ENCODE results near the gene RBM18. TPM values are rescaled to one million over a fixed set of nuclear protein-coding genes. Genes with fewer than 3 reads are reported as not detected.

RBM18 gene
- polyA plus RNA-seq, 4 donors = 32.4 to 40.3 (median 35.9) TPM

GRCh38 chr9:122261469-122261881 is 3.2 kb downstream of the RBM18 start:
- DNase-seq (ENCODE audit: low read depth in 4 of 4, low spot score in 2 of 4) = no peak

DNA sequence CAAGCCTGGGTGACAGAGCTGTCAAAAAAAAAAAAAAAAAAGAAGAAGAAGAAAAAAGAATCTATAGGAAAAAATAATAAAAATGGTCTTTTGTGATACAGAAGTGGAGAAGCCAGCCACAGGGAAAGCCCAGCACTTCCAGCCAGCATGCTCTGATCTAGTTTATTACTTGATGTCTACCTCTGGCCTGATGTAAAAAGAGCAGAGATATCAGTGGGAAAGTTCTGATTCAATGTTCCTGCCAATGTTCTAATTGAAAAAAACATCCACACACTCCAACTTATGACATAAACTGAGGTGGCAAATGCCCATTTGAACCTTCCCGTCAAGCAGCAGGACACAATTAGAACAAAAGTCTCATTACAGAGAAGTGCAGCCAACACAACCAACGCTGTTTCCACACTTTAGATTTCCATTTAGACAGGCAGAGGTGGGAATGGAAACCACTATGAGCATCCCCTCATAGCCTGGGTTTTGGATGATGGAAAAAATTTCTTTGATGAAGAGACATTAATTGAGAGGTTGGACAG is 5.7 kb downstream of the RBM18 start:
- no peak for DNase-seq (ENCODE audit: low read depth in 4 of 4, low spot score in 2 of 4)

DNA sequence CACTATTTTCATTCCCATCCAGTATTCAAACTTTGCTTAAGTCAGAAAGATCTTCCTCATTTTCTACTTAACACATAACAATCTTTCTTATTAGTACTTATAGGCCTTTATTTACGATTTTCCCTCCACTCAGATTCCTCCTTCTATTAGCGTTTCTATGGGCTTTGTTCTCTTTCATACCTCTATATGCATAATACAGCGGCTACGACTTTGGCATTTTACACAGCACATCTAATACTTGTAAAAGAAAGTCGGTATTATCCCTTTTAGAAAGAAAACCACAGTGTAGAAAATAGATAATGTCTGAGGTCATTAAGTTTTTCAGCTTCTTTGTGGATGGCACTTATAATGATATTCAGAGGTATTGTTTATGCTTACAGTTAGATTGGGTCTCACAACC is 8.4 kb downstream of the RBM18 start:
- DNase-seq (ENCODE audit: low read depth in 4 of 4, low spot score in 2 of 4) = no peak

DNA sequence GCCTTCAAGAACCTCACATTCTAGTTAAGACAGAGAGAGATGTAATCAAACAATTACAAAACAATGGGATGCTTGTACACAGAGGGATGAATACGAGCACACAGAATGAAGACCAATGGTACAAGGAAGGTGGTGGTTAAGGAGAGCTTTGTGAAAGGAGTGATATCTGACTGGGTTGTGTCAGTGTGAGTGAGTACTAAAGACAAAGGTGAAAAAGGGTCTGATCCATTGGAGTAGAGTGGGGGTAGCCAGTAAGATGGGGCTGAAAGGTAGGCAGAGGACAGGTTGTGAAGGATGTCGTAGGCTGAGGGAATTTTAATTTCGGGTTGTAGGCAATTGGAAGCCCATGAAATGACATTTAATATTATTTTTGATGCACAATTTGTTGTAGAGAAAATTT is 9.9 kb downstream of the RBM18 start:
- no peak for DNase-seq (ENCODE audit: low read depth in 4 of 4, low spot score in 2 of 4)

DNA sequence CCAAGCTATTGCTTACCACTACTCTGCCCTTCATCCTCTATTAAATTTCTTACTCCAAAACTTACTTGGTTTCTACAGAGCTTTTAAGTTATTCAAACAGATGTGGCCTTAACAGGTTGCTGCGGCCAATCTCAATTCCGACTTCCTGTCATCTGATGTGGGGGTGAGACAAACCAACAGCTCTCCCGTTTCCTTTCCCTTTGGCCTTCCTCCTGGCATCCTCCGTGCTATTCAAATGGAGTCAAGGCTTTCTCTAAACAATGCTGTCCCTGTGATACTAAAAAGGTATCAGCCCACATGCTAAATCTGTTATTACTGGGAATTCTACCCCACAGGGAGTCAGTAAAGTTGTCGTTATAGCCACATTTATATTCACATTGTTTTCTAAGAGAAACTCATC is 11.8 kb downstream of the RBM18 start:
- no peak for DNase-seq (ENCODE audit: low read depth in 4 of 4, low spot score in 2 of 4)

GRCh38 chr9:122251351-122251750 is 13.3 kb downstream of the RBM18 start:
- DNase-seq (ENCODE audit: low read depth in 4 of 4, low spot score in 2 of 4) = no peak

- DNase-seq (ENCODE audit: low read depth in 4 of 4, low spot score in 2 of 4) = no peak
These were observed 16.2 kb downstream of the RBM18 start for GRCh38 chr9:122248448-122248865.

GRCh38 chr9:122246666-122247065 is 18.0 kb downstream of the RBM18 start:
- no peak for DNase-seq (ENCODE audit: low read depth in 4 of 4, low spot score in 2 of 4)

DNA sequence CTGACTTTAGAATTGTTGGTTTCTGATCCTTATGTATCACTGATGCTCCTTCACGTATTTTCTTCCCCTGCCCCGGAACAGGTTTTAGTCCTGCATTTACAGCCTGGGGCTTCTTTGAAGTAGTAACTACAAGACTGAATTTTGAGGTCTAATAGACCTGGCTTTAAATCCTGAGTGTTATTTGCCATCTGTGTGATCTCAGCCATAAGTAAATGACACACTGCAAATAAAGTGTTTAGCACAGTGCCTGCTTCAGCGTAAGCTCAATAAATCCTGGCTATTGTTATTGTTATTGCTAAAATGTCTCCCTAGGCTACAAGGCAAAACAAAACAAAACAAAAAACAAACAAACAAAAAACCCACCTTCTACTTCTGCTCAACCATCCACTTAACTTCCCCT is 20.3 kb downstream of the RBM18 start:
- no peak for DNase-seq (ENCODE audit: low read depth in 4 of 4, low spot score in 2 of 4)

- DNase-seq (ENCODE audit: low read depth in 4 of 4, low spot score in 2 of 4) = no peak
These were observed 24.9 kb downstream of the RBM18 start for GRCh38 chr9:122239722-122240121.

DNA sequence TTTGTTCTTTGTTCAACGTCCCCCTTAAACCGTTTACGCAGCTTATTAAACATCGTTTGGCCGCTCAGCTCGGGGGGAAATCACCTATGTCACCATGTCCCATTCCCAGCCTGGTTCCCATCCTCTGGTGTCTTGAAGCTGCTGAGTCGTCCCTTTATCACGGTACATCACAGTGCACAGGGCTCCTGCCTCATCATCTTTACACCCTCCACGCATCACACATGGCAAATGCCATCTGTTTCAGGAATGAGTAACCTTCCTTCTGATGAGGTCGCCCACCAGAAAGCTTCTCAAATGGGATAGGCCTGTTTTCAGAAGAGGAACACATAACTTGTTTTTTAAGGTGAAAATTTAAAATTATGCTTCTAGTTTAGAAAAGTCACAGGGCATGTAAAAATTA is 28.0 kb downstream of the RBM18 start:
- no peak for DNase-seq (ENCODE audit: low read depth in 4 of 4, low spot score in 2 of 4)

GRCh38 chr9:122234022-122234748 is 30.5 kb downstream of the RBM18 start:
- no peak for DNase-seq (ENCODE audit: low read depth in 4 of 4, low spot score in 2 of 4)

- DNase-seq (ENCODE audit: low read depth in 4 of 4, low spot score in 2 of 4) = no peak
These were observed 31.8 kb downstream of the RBM18 start for GRCh38 chr9:122232796-122233306.

- no peak for DNase-seq (ENCODE audit: low read depth in 4 of 4, low spot score in 2 of 4)
These were observed 35.2 kb downstream of the RBM18 start for GRCh38 chr9:122229485-122229837.

DNA sequence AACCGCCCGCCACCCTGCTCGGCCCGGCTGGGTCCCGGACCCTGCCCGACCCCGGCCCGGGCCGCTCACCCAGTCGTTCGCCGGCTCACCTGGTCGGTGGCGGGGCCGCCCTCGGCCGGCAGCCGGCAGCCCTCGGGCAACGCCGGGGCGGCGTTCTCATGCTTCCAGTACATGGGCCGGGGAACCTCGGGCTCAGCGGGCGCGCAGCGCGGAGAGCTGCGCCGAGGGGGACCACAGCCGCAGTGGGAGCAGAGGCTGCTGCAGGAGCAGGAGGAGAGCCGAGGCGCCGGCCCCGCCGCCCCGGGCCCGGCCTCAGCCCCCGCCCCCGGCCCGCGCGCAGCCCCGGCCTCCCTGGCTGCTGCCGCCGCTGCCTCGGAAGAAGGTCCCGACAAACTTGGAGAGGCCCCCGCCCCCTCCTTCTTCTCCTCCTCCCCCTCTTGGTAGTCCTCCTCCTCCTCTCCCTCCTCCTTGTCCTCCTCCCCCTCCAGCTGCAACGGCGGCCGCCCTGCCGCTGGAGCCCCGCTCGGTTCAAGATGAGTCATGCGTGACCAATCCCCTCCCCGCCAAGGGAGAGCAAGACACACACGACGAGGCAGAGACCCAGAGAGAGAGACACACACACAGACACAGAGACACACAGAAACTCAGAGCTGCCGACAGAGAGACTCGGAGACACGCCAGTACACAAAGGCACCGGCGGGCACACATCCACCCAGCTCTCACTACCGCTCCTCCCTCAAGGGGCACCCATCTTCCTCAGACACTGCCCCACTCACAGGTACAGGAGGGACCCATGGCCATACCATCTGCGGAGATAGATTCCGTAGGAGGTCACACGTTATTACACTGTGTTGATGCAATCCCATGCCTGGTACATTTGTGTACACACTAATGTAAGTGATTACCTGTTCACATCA is 35.8 kb downstream of the RBM18 start, which contains the start of gene LHX6:
LHX6 (minus strand) TSS at position 390 of the 917 bp plus-strand sequence; CDS start at position 173, 217 bp downstream.
- DNase-seq (ENCODE audit: low read depth in 4 of 4, low spot score in 2 of 4) = no peak

GRCh38 chr9:122228191-122228567 is 36.5 kb downstream of the RBM18 start:
- no peak for DNase-seq (ENCODE audit: low read depth in 4 of 4, low spot score in 2 of 4)

- DNase-seq (ENCODE audit: low read depth in 4 of 4, low spot score in 2 of 4) = no peak
These were observed 37.1 kb downstream of the RBM18 start for GRCh38 chr9:122227575-122227900.

- DNase-seq (ENCODE audit: low read depth in 4 of 4, low spot score in 2 of 4) = no peak
These were observed 37.7 kb downstream of the RBM18 start for GRCh38 chr9:122226758-122227574.

GRCh38 chr9:122226142-122226757 is 38.4 kb downstream of the RBM18 start:
- DNase-seq (ENCODE audit: low read depth in 4 of 4, low spot score in 2 of 4) = no peak
